OCI-LY7 (cell line): ENCODE data around the gene YIPF5.

ENCODE experiments used
- EZH2phosphoT487 ChIP-seq: fragments of 200-600 bp; sonication (generic); IDR thresholded peaks from 2 replicates; pipeline ENCODE4 v1.6.1; 2018; ENCODE audit warnings: low read depth, borderline replicate concordance, mild to moderate bottlenecking, mixed run types, antibody characterized with exemption, low read length, moderate library complexity, mixed read lengths
- TF ChIP-seq, protein P1 (sequence below): fragments of 200-600 bp; sonication (generic); conservative IDR thresholded peaks from 2 replicates; pipeline ENCODE4 v1.5.1; 2014; ENCODE audit warnings: mild to moderate bottlenecking, antibody characterized with exemption, low read length, moderate library complexity, mixed read lengths

DNA sequence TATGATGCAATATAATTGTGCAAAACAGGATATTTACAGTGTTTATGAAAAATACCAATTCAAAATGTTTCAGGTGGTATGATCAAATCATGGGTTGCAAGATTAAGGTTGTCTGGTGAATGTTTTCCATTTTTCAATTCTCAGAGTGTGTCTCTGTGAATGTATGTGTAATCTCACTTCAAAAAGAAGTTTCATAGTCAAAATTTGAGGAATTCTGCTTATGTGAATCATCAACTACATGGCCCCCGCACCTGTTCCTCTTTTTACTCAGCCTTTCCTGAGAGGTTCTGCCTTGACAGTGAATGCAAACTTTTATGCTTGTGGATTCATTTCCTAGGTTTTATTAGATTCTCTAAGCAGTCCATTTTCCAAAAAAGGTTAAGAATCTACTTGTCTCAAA, 32.3 kb upstream of the YIPF5 start:
- TF ChIP-seq, protein P1, sequence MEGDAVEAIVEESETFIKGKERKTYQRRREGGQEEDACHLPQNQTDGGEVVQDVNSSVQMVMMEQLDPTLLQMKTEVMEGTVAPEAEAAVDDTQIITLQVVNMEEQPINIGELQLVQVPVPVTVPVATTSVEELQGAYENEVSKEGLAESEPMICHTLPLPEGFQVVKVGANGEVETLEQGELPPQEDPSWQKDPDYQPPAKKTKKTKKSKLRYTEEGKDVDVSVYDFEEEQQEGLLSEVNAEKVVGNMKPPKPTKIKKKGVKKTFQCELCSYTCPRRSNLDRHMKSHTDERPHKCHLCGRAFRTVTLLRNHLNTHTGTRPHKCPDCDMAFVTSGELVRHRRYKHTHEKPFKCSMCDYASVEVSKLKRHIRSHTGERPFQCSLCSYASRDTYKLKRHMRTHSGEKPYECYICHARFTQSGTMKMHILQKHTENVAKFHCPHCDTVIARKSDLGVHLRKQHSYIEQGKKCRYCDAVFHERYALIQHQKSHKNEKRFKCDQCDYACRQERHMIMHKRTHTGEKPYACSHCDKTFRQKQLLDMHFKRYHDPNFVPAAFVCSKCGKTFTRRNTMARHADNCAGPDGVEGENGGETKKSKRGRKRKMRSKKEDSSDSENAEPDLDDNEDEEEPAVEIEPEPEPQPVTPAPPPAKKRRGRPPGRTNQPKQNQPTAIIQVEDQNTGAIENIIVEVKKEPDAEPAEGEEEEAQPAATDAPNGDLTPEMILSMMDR = no peak
- TF ChIP-seq EZH2phosphoT487 = no peak
